Measurements from ENCODE around the gene C3orf22. TPM values are rescaled to one million over a fixed set of nuclear protein-coding genes. Genes with fewer than 3 reads are reported as not detected.

C3orf22 gene
- total and polyA plus RNA-seq, 9 of the 15 experiments (the other 6 are each of a cell fraction or from before 2014, with no cell fraction given), result not detected

GRCh38 chr3:126552688-126553283 lies 5.9 kb downstream of the C3orf22 start (continued):
- TF ChIP-seq ZFP91 (CRISPR knock-in tag; IDR thresholded peaks at IDR 0.05) (no peak), PYGO2 (tag; IDR thresholded peaks at IDR 0.05) (no peak), ILK (tag; IDR thresholded peaks at IDR 0.05; ENCODE audit: borderline replicate concordance, low read depth) (no peak), ZNF76 (CRISPR knock-in tag; IDR thresholded peaks at IDR 0.05; ENCODE audit: borderline replicate concordance) (no peak), SREBF1 (IDR thresholded peaks at IDR 0.05; ENCODE audit: borderline replicate concordance, low read depth, low read length) (no peak), RBM22 (IDR thresholded peaks at IDR 0.05; ENCODE audit: low read depth, low read length, poor library complexity, severe bottlenecking) (no peak), IRF1 (CRISPR knock-in tag; IDR thresholded peaks at IDR 0.05; ENCODE audit: borderline replicate concordance) (no peak), ZNF668 (CRISPR knock-in tag; IDR thresholded peaks at IDR 0.05) (no peak)

Measured in K562 (cell line).